HCT116 (cell line): ENCODE results near the gene CYBA. TPM values are rescaled to one million over a fixed set of nuclear protein-coding genes. Genes with fewer than 3 reads are reported as not detected.

Source experiments
- ATAC-seq: fragments of 200-7000 bp; cut with Tn5 transposase; 2 replicates; pipeline ENCODE4 v1.9.1; 2020; ENCODE audit warnings: mild to moderate bottlenecking, moderate library complexity
- BruUV-seq: library from RNA; stranded (reverse); fragments of 400-500 nt; replicated peaks from 2 replicates; lab custom pipeline; 2021; lab: Mats Ljungman, UMichigan
- CTCF ChIA-PET: fragments of 300-600 bp; sonication (Branson Sonifier 250); formaldehyde crosslinking; loops from one replicate; lab custom pipeline; 2021; ENCODE audit warnings: antibody characterized with exemption; lab: Charles Lee
- POLR2A ChIA-PET: fragments of 300-600, 350-600 bp; sonication (Branson Sonifier 250); formaldehyde crosslinking; loops from one replicate; lab custom pipeline; 2021; ENCODE audit warnings: antibody characterized with exemption; lab: Charles Lee
- RAD21 ChIA-PET, 2 experiments: fragments of 300-600 bp; sonication (Branson Sonifier 250); formaldehyde crosslinking; loops; one replicate each; lab custom pipeline; 2023; ENCODE audit warnings: low total read pairs in 2 of 2; ENCODE audit not compliant: uncharacterized antibody in 2 of 2, unreplicated experiment in 2 of 2, low non-redundant PET in 1 of 2; lab: Charles Lee
- DNase-seq: peaks from one replicate; pipeline ENCODE4 v3.0.0-alpha.2; 2010; ENCODE audit warnings: low read depth, low spot score
- H2AFZ ChIP-seq: fragments of 200-600 bp; shearing (Covaris generic), sonication (generic); 2 replicates; pipeline ENCODE4 v1.6.1; 2017; ENCODE audit warnings: low read depth, mixed run types, mixed read lengths, antibody characterized with exemption, low read length; ENCODE audit not compliant: poor library complexity, severe bottlenecking
- H3K27ac ChIP-seq: 2 replicates; pipeline ENCODE4 v1.5.1; 2012; ENCODE audit warnings: low read depth, low read length
- H3K27me3 ChIP-seq: fragments of 200-600 bp; sonication (generic); 2 replicates; pipeline ENCODE4 v1.6.1; 2016; ENCODE audit warnings: mixed run types, low read length, mixed read lengths; ENCODE audit not compliant: insufficient read depth
- H3K36me3 ChIP-seq, 2 experiments: fragments of 200-500 bp in 1 of 2; fragments of 200-600 bp in 1 of 2; sonication (Bioruptor generic) in 1 of 2; sonication (generic) in 1 of 2; 2 replicates each; pipeline versions ENCODE4 v1.5.1 to v1.6.1; 2014 to 2016; ENCODE audit warnings: low read length in 2 of 2, inconsistent platforms in 1 of 2, mixed read lengths in 1 of 2, mixed run types in 1 of 2; ENCODE audit not compliant: insufficient read depth in 2 of 2, control insufficient read depth in 1 of 2
- H3K4me1 ChIP-seq, 2 experiments: fragments of 200-600 bp in 1 of 2; sonication (generic) in 1 of 2; 2 replicates each; pipeline versions ENCODE4 v1.5.1 to v1.6.1; 2012 to 2017; ENCODE audit warnings: low read length in 2 of 2, inconsistent platforms in 1 of 2, mild to moderate bottlenecking in 1 of 2, mixed read lengths in 1 of 2, mixed run types in 1 of 2, moderate library complexity in 1 of 2; ENCODE audit not compliant: insufficient read depth in 2 of 2, control insufficient read depth in 1 of 2
- H3K4me2 ChIP-seq: fragments of 200-600 bp; sonication (generic); 2 replicates; pipeline ENCODE4 v1.6.1; 2017; ENCODE audit warnings: mixed run types, low read length, mixed read lengths
- H3K4me3 ChIP-seq, 2 experiments: fragments of 200-600 bp in 1 of 2; sonication (generic) in 1 of 2; replicated peaks in 1 of 2; 2 replicates each; pipeline ENCODE4 v1.5.1; 2011 to 2016; ENCODE audit warnings: low read length in 2 of 2, control low read depth in 1 of 2, low read depth in 1 of 2, mild to moderate bottlenecking in 1 of 2, mixed read lengths in 1 of 2, mixed run types in 1 of 2
- H3K79me2 ChIP-seq: fragments of 200-600 bp; sonication (generic); 2 replicates; pipeline ENCODE4 v1.6.1; 2017; ENCODE audit warnings: mild to moderate bottlenecking, mixed run types, low read length, moderate library complexity, mixed read lengths; ENCODE audit not compliant: insufficient read depth
- H3K9ac ChIP-seq: fragments of 200-600 bp; sonication (generic); 2 replicates; pipeline ENCODE4 v1.6.1; 2016; ENCODE audit warnings: low read length, mixed read lengths
- H3K9me2 ChIP-seq: fragments of 200-600 bp; sonication (generic), shearing (Covaris generic); 2 replicates; pipeline ENCODE4 v1.6.1; 2017; ENCODE audit warnings: mixed run types, mild to moderate bottlenecking, moderate library complexity; ENCODE audit not compliant: insufficient read depth
- H3K9me3 ChIP-seq, 2 experiments: fragments of 200-500 bp in 1 of 2; fragments of 200-600 bp in 1 of 2; sonication (Bioruptor generic) in 1 of 2; sonication (generic) in 1 of 2; 2 replicates each; pipeline ENCODE4 v1.6.1; 2014 to 2017; ENCODE audit warnings: low read length in 2 of 2, mixed read lengths in 2 of 2, inconsistent platforms in 1 of 2, low read depth in 1 of 2, mild to moderate bottlenecking in 1 of 2, mixed run types in 1 of 2, moderate library complexity in 1 of 2; ENCODE audit not compliant: control insufficient read depth in 1 of 2, insufficient read depth in 1 of 2
- H4K20me1 ChIP-seq: fragments of 200-600 bp; sonication (generic), shearing (Covaris generic); 2 replicates; pipeline ENCODE4 v1.6.1; 2017; ENCODE audit warnings: mixed run types, mild to moderate bottlenecking, moderate library complexity; ENCODE audit not compliant: insufficient read depth
- ATF3 ChIP-seq: IDR thresholded peaks from 2 replicates; pipeline ENCODE4 v1.6.1; 2012
- CBX3 ChIP-seq: IDR thresholded peaks from 2 replicates; pipeline ENCODE4 v1.6.1; 2012; ENCODE audit warnings: low read depth
- CEBPB ChIP-seq: IDR thresholded peaks from 2 replicates; pipeline ENCODE4 v1.6.1; 2012; ENCODE audit warnings: low read depth
- CTCF ChIP-seq, 3 experiments: fragments of 200-600 bp in 1 of 3; sonication (generic) in 1 of 3; IDR thresholded peaks in 2 of 3; conservative IDR thresholded peaks in 1 of 3; 2 replicates each; pipeline ENCODE4 v1.5.1; 2012 to 2017; ENCODE audit warnings: low read depth in 2 of 3, low read length in 2 of 3, antibody characterized with exemption in 1 of 3, borderline replicate concordance in 1 of 3, control low read depth in 1 of 3, mild to moderate bottlenecking in 1 of 3, mixed read lengths in 1 of 3, mixed run types in 1 of 3, moderate library complexity in 1 of 3; ENCODE audit not compliant: insufficient read depth in 1 of 3
- EGR1 ChIP-seq: IDR thresholded peaks from 2 replicates; pipeline ENCODE4 v1.6.1; 2012; ENCODE audit warnings: low read depth
- ELF1 ChIP-seq: IDR thresholded peaks from 2 replicates; pipeline ENCODE4 v1.6.1; 2012; ENCODE audit warnings: low read depth, borderline replicate concordance
- EZH2 ChIP-seq: fragments of 200-600 bp; sonication (generic); IDR thresholded peaks from 2 replicates; pipeline ENCODE4 v1.6.1; 2017; ENCODE audit warnings: antibody characterized with exemption, mixed run types
- EZH2phosphoT487 ChIP-seq: fragments of 200-600 bp; IDR thresholded peaks from 2 replicates; pipeline ENCODE4 v1.6.1; 2018; ENCODE audit warnings: antibody characterized with exemption, borderline replicate concordance
- FOSL1 ChIP-seq: IDR thresholded peaks from 2 replicates; pipeline ENCODE4 v1.6.1; 2012; ENCODE audit warnings: low read depth
- JUND ChIP-seq: IDR thresholded peaks from 2 replicates; pipeline ENCODE4 v1.6.1; 2012
- MAX ChIP-seq: IDR thresholded peaks from 2 replicates; pipeline ENCODE4 v1.6.1; 2012
- POLR2AphosphoS5 ChIP-seq: IDR thresholded peaks from 2 replicates; pipeline ENCODE4 v1.6.1; 2011; ENCODE audit warnings: mild to moderate bottlenecking, low read depth, low read length, moderate library complexity
- RAD21 ChIP-seq: IDR thresholded peaks from 2 replicates; pipeline ENCODE4 v1.6.1; 2012; ENCODE audit warnings: low read depth, mild to moderate bottlenecking
- SIN3A ChIP-seq: IDR thresholded peaks from 2 replicates; pipeline ENCODE4 v1.6.1; 2012; ENCODE audit warnings: low read depth
- SP1 ChIP-seq: IDR thresholded peaks from 2 replicates; pipeline ENCODE4 v1.6.1; 2012; ENCODE audit warnings: low read depth
- TCF7L2 ChIP-seq: IDR thresholded peaks from 2 replicates; pipeline ENCODE4 v1.7.0; 2011; ENCODE audit warnings: borderline replicate concordance, inconsistent platforms; ENCODE audit not compliant: insufficient read depth, insufficient read length; ENCODE audit errors: extremely low read depth
- YY1 ChIP-seq: IDR thresholded peaks from 2 replicates; pipeline ENCODE4 v1.6.1; 2011; ENCODE audit warnings: low read length, low read depth, moderate library complexity, mild to moderate bottlenecking; ENCODE audit not compliant: insufficient replicate concordance; ENCODE audit errors: extremely low read depth
- ZBTB33 ChIP-seq: IDR thresholded peaks from 2 replicates; pipeline ENCODE4 v1.6.1; 2011; ENCODE audit warnings: mild to moderate bottlenecking, low read length, moderate library complexity; ENCODE audit not compliant: insufficient replicate concordance; ENCODE audit errors: extremely low read depth
- ZFX ChIP-seq: fragments of 450-650 bp; IDR thresholded peaks from 2 replicates; pipeline ENCODE4 v1.6.1; 2017
- ZNF274 ChIP-seq: fragments of 200-500 bp; sonication (Bioruptor generic); IDR thresholded peaks from 2 replicates; pipeline ENCODE4 v1.6.1; 2014; ENCODE audit warnings: mild to moderate bottlenecking, low read depth, low read length, inconsistent platforms
- intact Hi-C: fragments of 100-400 bp; cut with micrococcal nuclease; formaldehyde crosslinking; loops from 2 replicates; pipeline ENCODE4 v1.10.0; 2022
- total RNA-seq: library from RNA; stranded (reverse); gene quantifications from one replicate; pipeline ENCODE4 v1.2.1, GENCODE V29; 2021; ENCODE audit not compliant: unreplicated experiment

Gene CYBA
- total RNA-seq, 1 experiment from 2014 or later, result 321 TPM

- POLR2A ChIA-PET, result no interaction called here
- no peaks in the 10 kb centered on the region for H3K79me2 ChIP-seq
- H3K27me3 ChIP-seq, result no peaks in the 10 kb centered on the region
- no peak overlapping the region for H3K9ac ChIP-seq
- no peaks in the 10 kb centered on the region for H3K9me3 ChIP-seq
- no peak for TF ChIP-seq YY1
- TF ChIP-seq CBX3, result no peak
- no peak for TF ChIP-seq SP1
- TF ChIP-seq SIN3A, result no peak
- no peak for TF ChIP-seq ZNF274
- TF ChIP-seq TCF7L2, result no peak
- TF ChIP-seq MAX, result no peak
- no peak for TF ChIP-seq ZFX
- TF ChIP-seq JUND, result no peak
- TF ChIP-seq ELF1, result no peak
- TF ChIP-seq EZH2, result no peak
- TF ChIP-seq CEBPB, result no peak
- no peak for TF ChIP-seq CTCF (IDR thresholded peaks at IDR 0.05 in 2 of 3, conservative IDR thresholded peaks at IDR 0.05 in 1 of 3; ENCODE audit: borderline replicate concordance in 1 of 3, insufficient read depth in 1 of 3, low read depth in 2 of 3, low read length in 2 of 3)
- TF ChIP-seq EGR1, result no peak
- TF ChIP-seq RAD21, result no peak
- TF ChIP-seq POLR2AphosphoS5, result no peak
- no peak for TF ChIP-seq FOSL1
- TF ChIP-seq ZBTB33, result no peak
- no peak for TF ChIP-seq ATF3
- TF ChIP-seq EZH2phosphoT487, result no peak
- intact Hi-C loops, result no loop called here
- RAD21 ChIA-PET, result no interaction called here
- no peak overlapping the region for H2AFZ ChIP-seq
- no TSS peak for BruUV-seq
- no peaks in the 10 kb centered on the region for H3K36me3 ChIP-seq
- ATAC-seq (no peak), DNase-seq (no peak)
- H3K4me1 ChIP-seq, result peaks cover 25 to 38% of the 10 kb centered on the region in 2 experiments
- H3K4me2 ChIP-seq, result no peak overlapping the region
- H4K20me1 ChIP-seq, result no peaks in the 10 kb centered on the region
- CTCF ChIA-PET, result interaction anchor here (0.6 to 1.6 kb wide), 3 partner anchors 14 to 99 kb away, joined by 3 to 5 read pairs (median 3); no protein-coding TSS in a partner anchor
- H3K9me2 ChIP-seq, result no peaks in the 10 kb centered on the region
- no peak overlapping the region for H3K27ac ChIP-seq
- no peak overlapping the region for H3K4me3 ChIP-seq
Observed at GRCh38 chr16:88687254-88687576, 36.4 kb upstream of the CYBA start.
